ENCODE data around the gene FAM110D.

Gene FAM110D

GRCh38 chr1:26158908-26159742 is at the start of gene FAM110D:
TSS of gene FAM110D (plus strand) at chr1:26159079. CDS start at chr1:26161292, 2,213 bp downstream.
- DNase-seq (ENCODE audit: low read depth) = no peak

GRCh38 chr1:26109229-26110164 is 49.4 kb upstream of the FAM110D start:
- DNase-seq (ENCODE audit: low read depth) = no peak

- DNase-seq (ENCODE audit: low read depth) = peak; percentile 51
Measured at GRCh38 chr1:26110731-26111529, 47.9 kb upstream of the FAM110D start.

GRCh38 chr1:26111530-26112406 is 47.1 kb upstream of the FAM110D start, which contains the start of gene PDIK1L:
TSS of gene PDIK1L (plus strand) at chr1:26111824. CDS start at chr1:26114309, 2,485 bp downstream.
- peak; percentile 89 for DNase-seq (ENCODE audit: low read depth)

- DNase-seq (ENCODE audit: low read depth) = no peak
Measured at GRCh38 chr1:26112407-26112775, 46.5 kb upstream of the FAM110D start.

- no peak for DNase-seq (ENCODE audit: low read depth)
Measured at GRCh38 chr1:26114165-26114927, 44.5 kb upstream of the FAM110D start.

- DNase-seq (ENCODE audit: low read depth) = no peak
Measured at GRCh38 chr1:26119892-26120608, 38.8 kb upstream of the FAM110D start.

- no peak for DNase-seq (ENCODE audit: low read depth)
Measured at GRCh38 chr1:26121854-26122773, 36.8 kb upstream of the FAM110D start.

- no peak for DNase-seq (ENCODE audit: low read depth)
Measured at GRCh38 chr1:26122988-26123973, 35.6 kb upstream of the FAM110D start.

GRCh38 chr1:26124418-26125331 is 34.2 kb upstream of the FAM110D start:
- DNase-seq (ENCODE audit: low read depth) = no peak

- no peak for DNase-seq (ENCODE audit: low read depth)
Measured at GRCh38 chr1:26125382-26125781, 33.5 kb upstream of the FAM110D start.

GRCh38 chr1:26125946-26126320 is 32.9 kb upstream of the FAM110D start:
- DNase-seq (ENCODE audit: low read depth) = no peak

- DNase-seq (ENCODE audit: low read depth) = peak; percentile 35
Measured at GRCh38 chr1:26126321-26127084, 32.4 kb upstream of the FAM110D start.

GRCh38 chr1:26127235-26128163 is 31.4 kb upstream of the FAM110D start:
- DNase-seq (ENCODE audit: low read depth) = no peak
